K562 (cell line): ENCODE measurements around the gene FABP7. TPM values are rescaled to one million over a fixed set of nuclear protein-coding genes. Genes with fewer than 3 reads are reported as not detected.

Source experiments
- ATAC-seq: fragments of 200-7000 bp; cut with Tn5 transposase; 3 replicates; pipeline ENCODE4 v1.9.1; 2020; ENCODE audit warnings: moderate library complexity
- BruUV-seq: library from RNA; stranded (reverse); fragments of 400-500 nt; replicated peaks from 2 replicates; lab custom pipeline; 2021; lab: Mats Ljungman, UMichigan
- CTCF ChIA-PET: fragments of 300-600 bp; formaldehyde crosslinking; extraction: SDS; loops from one replicate; lab custom pipeline; 2021; ENCODE audit warnings: low intra/inter-chr PET ratio; lab: Yijun Ruan, JAX
- POLR2A ChIA-PET: fragments of 300-600, 350-650 bp; sonication (Branson Sonifier 250); formaldehyde crosslinking; extraction: SDS; loops from one replicate; lab custom pipeline; 2021; ENCODE audit warnings: antibody characterized with exemption, inconsistent platforms; lab: Yijun Ruan, JAX
- DNase-seq, 4 experiments: peaks; one replicate each; pipeline versions ENCODE4 v3.0.0 to v3.0.0-alpha.2; 2011 to 2018; ENCODE audit warnings: low spot score in 3 of 4, mixed read lengths in 3 of 4; ENCODE audit errors: extremely low read depth in 1 of 4
- FAIRE-seq: peaks from 2 replicates; lab custom pipeline; 2011; peaks lifted over from hg19 to GRCh38; lab: Jason Lieb, UNC
- H2AFZ ChIP-seq: 2 replicates; pipeline ENCODE4 v1.6.0; 2011; ENCODE audit warnings: low read depth, low read length, control low read depth, inconsistent platforms
- H3K27ac ChIP-seq: fragments of 200-600 bp; 3 replicates; pipeline ENCODE4 v1.8.0; 2011; ENCODE audit warnings: low read depth, mild to moderate bottlenecking, control low read depth, inconsistent platforms, low read length, moderate library complexity, mixed read lengths; ENCODE audit errors: extremely low read depth
- H3K27me3 ChIP-seq, 2 experiments: fragments of 300-600 bp in 1 of 2; 2 replicates in 1 of 2; 3 replicates in 1 of 2; pipeline versions ENCODE4 v1.6.0 to v1.8.0; 2011; ENCODE audit warnings: inconsistent platforms in 2 of 2, low read length in 2 of 2, mild to moderate bottlenecking in 1 of 2, mixed read lengths in 1 of 2, moderate library complexity in 1 of 2; ENCODE audit not compliant: control insufficient read depth in 2 of 2, insufficient read depth in 2 of 2
- H3K36me3 ChIP-seq: fragments of 300-600 bp; 3 replicates; pipeline ENCODE4 v1.8.0; 2011; ENCODE audit warnings: mild to moderate bottlenecking, low read length, inconsistent platforms; ENCODE audit not compliant: control insufficient read depth, insufficient read depth
- H3K4me1 ChIP-seq, 2 experiments: fragments of 200-600 bp in 1 of 2; replicated peaks in 1 of 2; 2 replicates in 1 of 2; 3 replicates in 1 of 2; pipeline versions ENCODE4 v1.5.1 to v1.8.0; 2011; ENCODE audit warnings: inconsistent platforms in 2 of 2, low read length in 2 of 2, mild to moderate bottlenecking in 1 of 2, mixed read lengths in 1 of 2, moderate library complexity in 1 of 2; ENCODE audit not compliant: control insufficient read depth in 2 of 2, insufficient read depth in 2 of 2
- H3K4me2 ChIP-seq: 2 replicates; pipeline ENCODE4 v1.6.1; 2011; ENCODE audit warnings: low read length, control low read depth, inconsistent platforms, mixed read lengths; ENCODE audit not compliant: insufficient read depth
- H3K4me3 ChIP-seq: fragments of 200-600 bp; sonication (generic), shearing (Covaris generic); 2 replicates; pipeline ENCODE4 v1.5.1; 2016; ENCODE audit warnings: control low read depth, inconsistent platforms
- H3K79me2 ChIP-seq: fragments of 200-600 bp; 3 replicates; pipeline ENCODE4 v1.8.0; 2011; ENCODE audit warnings: low read length, inconsistent platforms; ENCODE audit not compliant: control insufficient read depth, insufficient read depth
- H3K9ac ChIP-seq, 2 experiments: 2 replicates each; pipeline versions ENCODE4 v1.6.0 to v1.6.1; 2011; ENCODE audit warnings: low read depth in 2 of 2, low read length in 2 of 2, control low read depth in 1 of 2, inconsistent platforms in 1 of 2, mild to moderate bottlenecking in 1 of 2, mixed read lengths in 1 of 2; ENCODE audit not compliant: insufficient read depth in 1 of 2
- H3K9me1 ChIP-seq: one replicate; pipeline ENCODE4 v1.6.0; 2011; ENCODE audit warnings: inconsistent platforms, mild to moderate bottlenecking, low read length, moderate library complexity; ENCODE audit not compliant: control insufficient read depth, insufficient read depth
- H3K9me3 ChIP-seq: replicated peaks from 2 replicates; pipeline ENCODE4 v1.5.1; 2011; ENCODE audit warnings: low read depth, low read length, inconsistent platforms; ENCODE audit not compliant: control insufficient read depth, insufficient read depth
- H4K20me1 ChIP-seq: replicated peaks from 2 replicates; pipeline ENCODE4 v1.6.1; 2011; ENCODE audit warnings: low read length, inconsistent platforms, mixed read lengths; ENCODE audit not compliant: control insufficient read depth, insufficient read depth
- BCOR ChIP-seq: fragments of 450-650 bp; IDR thresholded peaks from 2 replicates; pipeline ENCODE4 v1.6.1; 2016
- BHLHE40 ChIP-seq: IDR thresholded peaks from 2 replicates; pipeline ENCODE4 v1.6.1; 2011; ENCODE audit warnings: low read length, improper control_type of control experiment
- CXXC5 ChIP-seq: fragments of 250-450 bp; sonication (Bioruptor Pico); IDR thresholded peaks from 2 replicates; pipeline ENCODE4 v1.8.0; 2022; ENCODE audit warnings: inconsistent platforms, mild to moderate bottlenecking, moderate library complexity
- KLF13 ChIP-seq: fragments of 450-650 bp; IDR thresholded peaks from 2 replicates; pipeline ENCODE4 v1.6.1; 2016; ENCODE audit warnings: missing genetic modification characterization, low read depth, mild to moderate bottlenecking, missing compliant biosample characterization, moderate library complexity, borderline replicate concordance
- TCFL5 ChIP-seq: fragments of 250-450 bp; sonication (Bioruptor Pico); conservative IDR thresholded peaks from 2 replicates; pipeline ENCODE4 v1.6.1; 2021; ENCODE audit warnings: mild to moderate bottlenecking, moderate library complexity, matching md5 sums
- ZNF436 ChIP-seq: fragments of 250-450, 450-650 bp; sonication (Bioruptor Pico); formaldehyde crosslinking; IDR thresholded peaks from 2 replicates; pipeline ENCODE4 v1.7.0; 2020; ENCODE audit warnings: mild to moderate bottlenecking
- ZNF589 ChIP-seq: fragments of 200-800 bp; sonication (Bioruptor generic); IDR thresholded peaks from 2 replicates; pipeline ENCODE4 v1.6.1; 2016; ENCODE audit warnings: low read depth, missing genetic modification characterization, missing compliant biosample characterization
- WGBS: fragments of 100-300 bp; shearing (Covaris generic); methylation state at CpG from one replicate; pipeline ENCODE4 v1.1.6; 2016; ENCODE audit warnings: low coverage, mixed read lengths; ENCODE audit not compliant: insufficient coverage; ENCODE audit errors: missing lambda C conversion rate; 5-methylcytosine and 5-hydroxymethylcytosine counted together
- in situ Hi-C: fragments of 300-500 bp; cut with MboI; formaldehyde crosslinking; loops from 4 replicates; pipeline ENCODE4 v1.15.0; 2018; ENCODE audit warnings: inconsistent platforms, mixed read lengths
- intact Hi-C: fragments of 100-400 bp; cut with micrococcal nuclease; formaldehyde crosslinking; loops from 2 replicates; pipeline ENCODE4 v1.14.2; 2022
- polyA plus RNA-seq, 8 experiments: library from polyadenylated mRNA; depleted of rRNA in 4 of 8; stranded (reverse) in 5 of 8; unstranded in 3 of 8; fragments of >200 nt; fragmentation: Nextera tagmentation in 2 of 8; fragmentation: Illumina TruSeq in 1 of 8; extraction: Ambion mirVana in 2 of 8; extraction: Trizol in 1 of 8; gene quantifications; 2 replicates each; pipeline versions ENCODE4 v1.2.1 to v1.2.3, GENCODE V29; 2011 to 2014; ENCODE audit warnings: inconsistent platforms in 1 of 8, missing spikeins in 1 of 8
- total RNA-seq, 7 experiments: library from RNA; depleted of rRNA in 6 of 7; stranded (reverse); fragments of >200 nt in 6 of 7; fragmentation: Illumina TruSeq in 2 of 7; extraction: Trizol in 2 of 7; gene quantifications; 2 replicates each; pipeline versions ENCODE4 v1.2.1 to v1.2.3, GENCODE V29; 2011 to 2021; ENCODE audit warnings: low replicate concordance in 1 of 7
- TF ChIP-seq, protein P1 (sequence below): sonication (generic); formaldehyde crosslinking; IDR thresholded peaks from 2 replicates; pipeline ENCODE4 v1.8.0; 2023; ENCODE audit warnings: missing genetic modification reagents, mild to moderate bottlenecking, borderline replicate concordance
- TF ChIP-seq, protein P2 (sequence below): fragments of 450-650 bp; IDR thresholded peaks from 2 replicates; pipeline ENCODE4 v1.6.1; 2017; ENCODE audit warnings: mild to moderate bottlenecking, moderate library complexity

Gene FABP7
- total and polyA plus RNA-seq, 9 of the 15 experiments (the other 6 are each of a cell fraction or from before 2014, with no cell fraction given): 0.07 to 0.14 TPM; not detected in 7

DNA sequence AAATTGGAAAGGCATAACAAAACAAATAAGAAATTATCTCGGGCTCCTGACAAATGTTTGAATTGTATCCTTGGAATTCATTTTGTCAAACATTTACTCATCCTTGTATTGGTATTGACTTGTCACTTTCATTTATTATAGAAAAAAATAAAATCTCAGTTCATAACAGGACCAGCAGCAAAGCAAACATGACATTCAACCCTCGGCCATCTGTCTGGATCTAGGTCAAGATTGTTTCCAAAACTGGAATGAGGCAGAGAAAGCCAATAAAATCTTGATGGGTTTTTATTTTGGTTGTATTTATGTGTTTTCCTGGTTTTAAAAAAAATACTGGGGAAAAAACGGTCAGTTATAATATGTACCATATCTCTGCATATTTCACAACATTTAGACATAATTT is 42.9 kb upstream of the FABP7 start:
- no peaks in the 10 kb centered on the region for H3K9me1 ChIP-seq
- no peak for TF ChIP-seq BCOR
- TF ChIP-seq, all 486 proteins: peak for 0
- H3K4me3 ChIP-seq: no peak overlapping the region
- H3K27me3 ChIP-seq: no peaks in the 10 kb centered on the region
- no peaks in the 10 kb centered on the region for H3K36me3 ChIP-seq
- FAIRE-seq (no peak), ATAC-seq (no peak), DNase-seq (no peak)
- no peaks in the 10 kb centered on the region for H3K79me2 ChIP-seq
- H3K4me2 ChIP-seq: no peak overlapping the region
- 13% methylated on average over 3 of the region's 3 CpGs for WGBS
- no peak overlapping the region for H3K27ac ChIP-seq
- H4K20me1 ChIP-seq: no peaks in the 10 kb centered on the region
- no peak overlapping the region for H2AFZ ChIP-seq
- H3K9ac ChIP-seq: no peak overlapping the region
- in situ Hi-C loops (loop anchor here (25.0 kb wide), 1 partner anchor 576 kb away; no protein-coding TSS in a partner anchor), intact Hi-C loops (no loop called here)
- H3K4me1 ChIP-seq: no peaks in the 10 kb centered on the region
- no TSS peak for BruUV-seq
- ChIA-PET POLR2A (no interaction called here), CTCF (no interaction called here)
- H3K9me3 ChIP-seq: no peaks in the 10 kb centered on the region

DNA sequence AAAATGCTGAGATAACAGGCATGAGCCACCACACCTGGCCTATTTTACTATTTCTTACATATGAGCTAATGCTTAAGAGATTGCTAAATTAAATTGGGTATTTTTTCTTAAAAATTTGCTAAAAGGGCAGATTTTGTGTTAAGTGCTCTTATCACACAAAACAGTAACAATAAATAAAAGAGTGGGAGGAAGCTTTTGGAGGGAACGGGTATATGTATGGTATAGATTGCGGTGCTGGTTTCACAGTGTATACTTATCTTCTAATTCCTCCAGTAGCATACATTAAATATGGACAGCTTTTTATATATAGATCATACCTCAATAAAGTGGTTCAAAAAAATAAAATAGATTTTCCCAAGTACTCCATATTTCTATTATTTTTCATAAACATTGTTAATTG is 39.4 kb upstream of the FABP7 start:
- intact Hi-C loops (no loop called here), in situ Hi-C loops (loop anchor here (10.0 to 25.0 kb wide), 2 partner anchors 95 to 572 kb away; no protein-coding TSS in a partner anchor)
- Histone ChIP-seq H3K9me1 (no peaks in the 10 kb centered on the region), H3K27ac (no peak overlapping the region), H4K20me1 (no peaks in the 10 kb centered on the region), H3K36me3 (no peaks in the 10 kb centered on the region), H3K27me3 (no peaks in the 10 kb centered on the region), H3K4me2 (no peak overlapping the region), H3K9ac (no peak overlapping the region), H3K9me3 (no peaks in the 10 kb centered on the region), H3K4me3 (no peak overlapping the region), H3K4me1 (no peaks in the 10 kb centered on the region), H2AFZ (no peak overlapping the region), H3K79me2 (no peaks in the 10 kb centered on the region)
- no peak for DNase-seq
- ChIA-PET POLR2A (interaction anchor here (0.6 to 0.7 kb wide), 3 partner anchors 13 to 555 kb away, joined by 3 read pairs; no protein-coding TSS in a partner anchor), CTCF (no interaction called here)
- no TSS peak for BruUV-seq
- FAIRE-seq: no peak
- 30% methylated on average over 2 of the region's 2 CpGs for WGBS
- ATAC-seq: no peak
- TF ChIP-seq, protein P1, sequence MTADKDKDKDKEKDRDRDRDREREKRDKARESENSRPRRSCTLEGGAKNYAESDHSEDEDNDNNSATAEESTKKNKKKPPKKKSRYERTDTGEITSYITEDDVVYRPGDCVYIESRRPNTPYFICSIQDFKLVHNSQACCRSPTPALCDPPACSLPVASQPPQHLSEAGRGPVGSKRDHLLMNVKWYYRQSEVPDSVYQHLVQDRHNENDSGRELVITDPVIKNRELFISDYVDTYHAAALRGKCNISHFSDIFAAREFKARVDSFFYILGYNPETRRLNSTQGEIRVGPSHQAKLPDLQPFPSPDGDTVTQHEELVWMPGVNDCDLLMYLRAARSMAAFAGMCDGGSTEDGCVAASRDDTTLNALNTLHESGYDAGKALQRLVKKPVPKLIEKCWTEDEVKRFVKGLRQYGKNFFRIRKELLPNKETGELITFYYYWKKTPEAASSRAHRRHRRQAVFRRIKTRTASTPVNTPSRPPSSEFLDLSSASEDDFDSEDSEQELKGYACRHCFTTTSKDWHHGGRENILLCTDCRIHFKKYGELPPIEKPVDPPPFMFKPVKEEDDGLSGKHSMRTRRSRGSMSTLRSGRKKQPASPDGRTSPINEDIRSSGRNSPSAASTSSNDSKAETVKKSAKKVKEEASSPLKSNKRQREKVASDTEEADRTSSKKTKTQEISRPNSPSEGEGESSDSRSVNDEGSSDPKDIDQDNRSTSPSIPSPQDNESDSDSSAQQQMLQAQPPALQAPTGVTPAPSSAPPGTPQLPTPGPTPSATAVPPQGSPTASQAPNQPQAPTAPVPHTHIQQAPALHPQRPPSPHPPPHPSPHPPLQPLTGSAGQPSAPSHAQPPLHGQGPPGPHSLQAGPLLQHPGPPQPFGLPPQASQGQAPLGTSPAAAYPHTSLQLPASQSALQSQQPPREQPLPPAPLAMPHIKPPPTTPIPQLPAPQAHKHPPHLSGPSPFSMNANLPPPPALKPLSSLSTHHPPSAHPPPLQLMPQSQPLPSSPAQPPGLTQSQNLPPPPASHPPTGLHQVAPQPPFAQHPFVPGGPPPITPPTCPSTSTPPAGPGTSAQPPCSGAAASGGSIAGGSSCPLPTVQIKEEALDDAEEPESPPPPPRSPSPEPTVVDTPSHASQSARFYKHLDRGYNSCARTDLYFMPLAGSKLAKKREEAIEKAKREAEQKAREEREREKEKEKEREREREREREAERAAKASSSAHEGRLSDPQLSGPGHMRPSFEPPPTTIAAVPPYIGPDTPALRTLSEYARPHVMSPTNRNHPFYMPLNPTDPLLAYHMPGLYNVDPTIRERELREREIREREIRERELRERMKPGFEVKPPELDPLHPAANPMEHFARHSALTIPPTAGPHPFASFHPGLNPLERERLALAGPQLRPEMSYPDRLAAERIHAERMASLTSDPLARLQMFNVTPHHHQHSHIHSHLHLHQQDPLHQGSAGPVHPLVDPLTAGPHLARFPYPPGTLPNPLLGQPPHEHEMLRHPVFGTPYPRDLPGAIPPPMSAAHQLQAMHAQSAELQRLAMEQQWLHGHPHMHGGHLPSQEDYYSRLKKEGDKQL (CRISPR knock-in tag): no peak
- no peak for TF ChIP-seq ZNF589 (CRISPR knock-in tag)
- no peak for TF ChIP-seq BHLHE40
- TF ChIP-seq KLF13 (tag): no peak
- TF ChIP-seq, protein P2, sequence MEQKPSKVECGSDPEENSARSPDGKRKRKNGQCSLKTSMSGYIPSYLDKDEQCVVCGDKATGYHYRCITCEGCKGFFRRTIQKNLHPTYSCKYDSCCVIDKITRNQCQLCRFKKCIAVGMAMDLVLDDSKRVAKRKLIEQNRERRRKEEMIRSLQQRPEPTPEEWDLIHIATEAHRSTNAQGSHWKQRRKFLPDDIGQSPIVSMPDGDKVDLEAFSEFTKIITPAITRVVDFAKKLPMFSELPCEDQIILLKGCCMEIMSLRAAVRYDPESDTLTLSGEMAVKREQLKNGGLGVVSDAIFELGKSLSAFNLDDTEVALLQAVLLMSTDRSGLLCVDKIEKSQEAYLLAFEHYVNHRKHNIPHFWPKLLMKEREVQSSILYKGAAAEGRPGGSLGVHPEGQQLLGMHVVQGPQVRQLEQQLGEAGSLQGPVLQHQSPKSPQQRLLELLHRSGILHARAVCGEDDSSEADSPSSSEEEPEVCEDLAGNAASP: no peak
- no peak for TF ChIP-seq CXXC5
- TF ChIP-seq TCFL5 (CRISPR knock-in tag): no peak
- no peak for TF ChIP-seq ZNF436
